WTC11 (cell line): ENCODE measurements around the gene KCND3. TPM values are rescaled to one million over a fixed set of nuclear protein-coding genes. Genes with fewer than 3 reads are reported as not detected.
A peak's percentile ranks its signal among the peaks of the same experiment; 100 is the strongest.

ENCODE experiments used
- ATAC-seq: fragments of 200-7000 bp; cut with Tn5 transposase; 2 replicates; pipeline ENCODE4 v1.10.0; 2021; ENCODE audit warnings: mild to moderate bottlenecking, moderate library complexity
- CTCF ChIA-PET: fragments of 300-600 bp; sonication (Branson Sonifier 250); formaldehyde crosslinking; loops from one replicate; lab custom pipeline; 2021; ENCODE audit warnings: antibody characterized with exemption; lab: Charles Lee
- POLR2A ChIA-PET: fragments of 350-600 bp; sonication (Branson Sonifier 250); formaldehyde crosslinking; loops from one replicate; lab custom pipeline; 2021; ENCODE audit warnings: antibody characterized with exemption; lab: Charles Lee
- DNase-seq: peaks from one replicate; pipeline ENCODE4 v3.0.0; 2021; ENCODE audit warnings: low spot score
- H3K27ac Mint-ChIP-seq: 2 replicates; pipeline ENCODE4 v1.8.0; 2021; ENCODE audit warnings: mixed read lengths
- H3K27me3 Mint-ChIP-seq: 2 replicates; pipeline ENCODE4 v1.8.0; 2021; ENCODE audit warnings: low read depth, mild to moderate bottlenecking, moderate library complexity, mixed read lengths
- H3K36me3 Mint-ChIP-seq: 2 replicates; pipeline ENCODE4 v1.8.0; 2021; ENCODE audit warnings: mixed read lengths
- H3K4me1 Mint-ChIP-seq: 2 replicates; pipeline ENCODE4 v1.8.0; 2022; ENCODE audit warnings: mixed read lengths
- H3K4me3 Mint-ChIP-seq: 2 replicates; pipeline ENCODE4 v1.8.0; 2021; ENCODE audit warnings: mild to moderate bottlenecking, moderate library complexity, mixed read lengths
- H3K9me3 Mint-ChIP-seq: 2 replicates; pipeline ENCODE4 v1.8.0; 2021; ENCODE audit warnings: mixed read lengths
- CBFB ChIP-seq: sonication (generic); formaldehyde crosslinking; IDR thresholded peaks from 2 replicates; pipeline ENCODE4 v1.8.1; 2022; ENCODE audit warnings: mild to moderate bottlenecking, low read depth, missing genetic modification reagents
- CREM ChIP-seq: sonication (generic); formaldehyde crosslinking; IDR thresholded peaks from 2 replicates; pipeline ENCODE4 v1.8.1; 2022; ENCODE audit warnings: mild to moderate bottlenecking, missing genetic modification reagents, moderate library complexity
- E2F4 ChIP-seq: sonication (generic); formaldehyde crosslinking; IDR thresholded peaks from 2 replicates; pipeline ENCODE4 v1.8.1; 2022; ENCODE audit warnings: low read depth, mild to moderate bottlenecking, moderate library complexity, missing genetic modification reagents, borderline replicate concordance
- FOXP1 ChIP-seq: sonication (generic); formaldehyde crosslinking; IDR thresholded peaks from 2 replicates; pipeline ENCODE4 v1.8.0; 2022; ENCODE audit warnings: missing genetic modification reagents, mild to moderate bottlenecking, moderate library complexity, borderline replicate concordance
- GABPB1 ChIP-seq: sonication (generic); formaldehyde crosslinking; IDR thresholded peaks from 2 replicates; pipeline ENCODE4 v1.8.1; 2023; ENCODE audit warnings: mild to moderate bottlenecking, missing genetic modification reagents
- GRHL2 ChIP-seq: fragments of 250-450 bp; sonication (Bioruptor Pico); IDR thresholded peaks from 2 replicates; pipeline ENCODE4 v1.8.0; 2022; ENCODE audit warnings: mild to moderate bottlenecking, moderate library complexity; ENCODE audit not compliant: insufficient replicate concordance, severe bottlenecking
- GTF2I ChIP-seq: fragments of 250-450 bp; sonication (Bioruptor Pico); conservative IDR thresholded peaks from 2 replicates; pipeline ENCODE4 v1.4.0; 2021; ENCODE audit warnings: mild to moderate bottlenecking
- IRF2 ChIP-seq: sonication (generic); formaldehyde crosslinking; IDR thresholded peaks from 2 replicates; pipeline ENCODE4 v1.8.0; 2022; ENCODE audit warnings: low read depth, missing genetic modification reagents, borderline replicate concordance
- KAT7 ChIP-seq: sonication (generic); formaldehyde crosslinking; IDR thresholded peaks from 2 replicates; pipeline ENCODE4 v1.8.1; 2023; ENCODE audit warnings: missing genetic modification reagents, mild to moderate bottlenecking, borderline replicate concordance
- RORB ChIP-seq: fragments of 250-450 bp; sonication (Bioruptor Pico); IDR thresholded peaks from 2 replicates; pipeline ENCODE4 v1.9.0; 2021; ENCODE audit warnings: mild to moderate bottlenecking
- TEAD1 ChIP-seq: sonication (generic); formaldehyde crosslinking; IDR thresholded peaks from 2 replicates; pipeline ENCODE4 v1.8.0; 2022; ENCODE audit warnings: mild to moderate bottlenecking, missing genetic modification reagents
- USF1 ChIP-seq: sonication (generic); formaldehyde crosslinking; IDR thresholded peaks from 2 replicates; pipeline ENCODE4 v1.8.0; 2022; ENCODE audit warnings: mild to moderate bottlenecking, missing genetic modification reagents
- ZNF121 ChIP-seq: sonication (generic); formaldehyde crosslinking; IDR thresholded peaks from 2 replicates; pipeline ENCODE4 v1.8.0; 2023; ENCODE audit warnings: missing genetic modification reagents
- ZNF317 ChIP-seq: sonication (generic); formaldehyde crosslinking; IDR thresholded peaks from 2 replicates; pipeline ENCODE4 v1.8.1; 2023; ENCODE audit warnings: low read depth, mild to moderate bottlenecking, moderate library complexity, missing genetic modification reagents, borderline replicate concordance
- ZSCAN18 ChIP-seq: fragments of 250-450 bp; sonication (Bioruptor Pico); IDR thresholded peaks from 2 replicates; pipeline ENCODE4 v2.1.2; 2022; ENCODE audit warnings: mild to moderate bottlenecking, moderate library complexity
- total RNA-seq: library from RNA; stranded (reverse); gene quantifications from 3 replicates; pipeline ENCODE4 v1.2.3, GENCODE V29; 2021
- TF ChIP-seq, protein P1 (sequence below): sonication (generic); formaldehyde crosslinking; IDR thresholded peaks from 2 replicates; pipeline ENCODE4 v1.8.1; 2023; ENCODE audit warnings: mild to moderate bottlenecking, missing genetic modification reagents

Gene KCND3
- total RNA-seq, 1 experiment from 2014 or later, result 0.35 TPM

DNA sequence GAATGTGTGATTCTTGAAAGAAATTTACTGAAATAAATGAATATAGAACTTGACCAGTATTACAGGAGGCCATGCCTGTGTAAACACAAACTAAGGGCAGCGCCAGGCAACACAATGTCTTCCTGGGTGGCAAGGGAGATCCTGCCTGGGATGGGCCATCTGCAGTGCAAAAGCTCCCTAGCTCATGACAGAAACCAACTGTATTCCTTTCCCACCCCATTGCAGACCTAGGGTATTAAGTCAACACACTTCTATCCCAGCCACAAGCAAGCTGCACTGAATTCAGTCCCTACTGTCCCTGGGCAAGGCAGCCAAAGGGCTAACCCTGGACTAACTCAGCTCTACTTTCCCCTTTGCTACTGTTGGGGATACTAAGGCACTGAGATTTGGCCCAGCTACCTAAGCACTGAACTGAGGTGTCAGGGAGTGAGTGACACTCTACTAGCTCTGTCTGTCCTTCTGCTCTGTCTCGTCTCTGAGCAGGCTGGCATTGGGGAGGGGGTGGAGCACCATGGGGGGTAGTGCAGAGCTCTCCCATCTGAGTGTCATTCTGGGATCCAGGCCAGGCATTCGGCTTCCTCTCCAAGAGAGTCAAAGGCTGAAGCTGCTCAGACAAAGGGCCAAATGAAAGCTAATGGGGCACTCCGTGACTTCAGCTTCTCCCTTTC lies 252.8 kb downstream of the KCND3 start:
- POLR2A ChIA-PET, result interaction anchor here (0.6 to 2.0 kb wide), 3 partner anchors 9 to 18 kb away, joined by 3 to 6 read pairs (median 4); no protein-coding TSS in a partner anchor
- peaks cover 27% of the 10 kb centered on the region for H3K4me1 Mint-ChIP-seq
- no peak for TF ChIP-seq IRF2 (CRISPR knock-in tag)
- no peak for TF ChIP-seq CBFB (CRISPR knock-in tag)
- TF ChIP-seq ZNF317, result no peak
- TF ChIP-seq, protein P1, sequence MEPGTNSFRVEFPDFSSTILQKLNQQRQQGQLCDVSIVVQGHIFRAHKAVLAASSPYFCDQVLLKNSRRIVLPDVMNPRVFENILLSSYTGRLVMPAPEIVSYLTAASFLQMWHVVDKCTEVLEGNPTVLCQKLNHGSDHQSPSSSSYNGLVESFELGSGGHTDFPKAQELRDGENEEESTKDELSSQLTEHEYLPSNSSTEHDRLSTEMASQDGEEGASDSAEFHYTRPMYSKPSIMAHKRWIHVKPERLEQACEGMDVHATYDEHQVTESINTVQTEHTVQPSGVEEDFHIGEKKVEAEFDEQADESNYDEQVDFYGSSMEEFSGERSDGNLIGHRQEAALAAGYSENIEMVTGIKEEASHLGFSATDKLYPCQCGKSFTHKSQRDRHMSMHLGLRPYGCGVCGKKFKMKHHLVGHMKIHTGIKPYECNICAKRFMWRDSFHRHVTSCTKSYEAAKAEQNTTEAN (CRISPR knock-in tag), result no peak
- H3K9me3 Mint-ChIP-seq, result no peaks in the 10 kb centered on the region
- peaks cover 12% of the 10 kb centered on the region for H3K27me3 Mint-ChIP-seq
- DNase-seq (no peak), ATAC-seq (no peak)
- CTCF ChIA-PET, result interaction anchor here (1.1 to 7.7 kb wide), 12 partner anchors 8 to 633 kb away, joined by 3 to 78 read pairs (median 8); no protein-coding TSS in a partner anchor
- peak overlapping the region; percentile 59; the same call in 1 of the 2 replicates for H3K27ac Mint-ChIP-seq
- no peaks in the 10 kb centered on the region; the same call in 1 of the 2 replicates for H3K36me3 Mint-ChIP-seq
- no peak overlapping the region for H3K4me3 Mint-ChIP-seq

DNA sequence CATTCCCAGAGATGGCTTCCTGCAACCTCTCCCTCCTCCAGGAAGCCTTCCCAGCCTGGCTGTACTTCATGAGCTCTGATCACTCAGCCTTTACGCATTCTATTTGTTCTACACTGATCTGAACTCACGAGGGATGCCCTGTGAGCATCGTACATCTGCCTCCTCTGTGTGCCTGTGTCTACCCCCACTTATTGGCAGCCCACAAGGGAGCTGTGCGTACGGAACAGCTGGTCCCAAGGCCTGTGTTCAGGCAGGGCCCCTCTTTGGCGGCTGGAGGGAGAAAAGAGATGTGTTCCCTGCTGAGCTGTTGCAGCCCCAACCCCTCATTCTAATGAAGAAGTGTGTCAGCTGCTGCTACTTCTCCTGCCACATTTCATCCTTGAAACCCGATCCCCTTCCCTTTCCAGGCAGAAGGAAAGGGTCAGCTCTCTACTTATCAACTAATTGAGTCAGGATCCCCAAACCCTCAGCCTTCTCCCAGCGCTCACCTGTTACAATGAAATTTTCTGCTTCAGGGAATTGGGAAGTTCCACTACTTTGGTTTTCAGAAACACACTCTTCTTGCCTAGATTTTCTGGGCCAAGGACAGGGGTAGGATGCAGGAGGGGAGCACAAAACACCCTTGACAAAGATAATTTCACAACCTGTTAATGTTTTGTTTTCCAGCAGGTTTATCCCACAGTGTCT lies 253.5 kb downstream of the KCND3 start:
- H3K9me3 Mint-ChIP-seq, result no peaks in the 10 kb centered on the region
- H3K27ac Mint-ChIP-seq, result no peak overlapping the region
- peaks cover 5% of the 10 kb centered on the region for H3K27me3 Mint-ChIP-seq
- peak; percentile 40 for DNase-seq
- TF ChIP-seq ZNF121 (CRISPR knock-in tag) (no peak), KAT7 (CRISPR knock-in tag) (no peak), GTF2I (no peak), ZSCAN18 (CRISPR knock-in tag) (no peak), GRHL2 (CRISPR knock-in tag) (no peak), USF1 (CRISPR knock-in tag) (peak; percentile 33; the same call in 1 of the 2 replicates), CREM (CRISPR knock-in tag) (no peak), E2F4 (no peak), FOXP1 (no peak), TEAD1 (CRISPR knock-in tag) (0 out of 2 replicates have a peak, but pooled peaks have one; percentile 64), GABPB1 (CRISPR knock-in tag) (no peak)
- TF ChIP-seq, all 79 proteins: peak for 2
- ChIA-PET CTCF (interaction anchor here (1.2 to 7.7 kb wide), 10 partner anchors 10 to 633 kb away, joined by 3 to 78 read pairs (median 8); no protein-coding TSS in a partner anchor), POLR2A (interaction anchor here (0.6 to 2.0 kb wide), 3 partner anchors 8 to 146 kb away, joined by 3 to 6 read pairs (median 3); no protein-coding TSS in a partner anchor)
- peaks cover 20% of the 10 kb centered on the region for H3K4me1 Mint-ChIP-seq
- H3K4me3 Mint-ChIP-seq, result no peak overlapping the region
- no peak for ATAC-seq
- H3K36me3 Mint-ChIP-seq, result no peaks in the 10 kb centered on the region; the same call in 1 of the 2 replicates

- Mint-ChIP-seq H3K27ac (no peak overlapping the region), H3K4me1 (peaks cover 21% of the 10 kb centered on the region), H3K9me3 (no peaks in the 10 kb centered on the region), H3K4me3 (no peak overlapping the region), H3K36me3 (no peaks in the 10 kb centered on the region; the same call in none of the 2 replicates), H3K27me3 (no peaks in the 10 kb centered on the region)
- no peak for DNase-seq
- no peak for ATAC-seq
- TF ChIP-seq RORB, result no peak
- ChIA-PET POLR2A (interaction anchor here (2.0 kb wide), 1 partner anchor 20 kb away, joined by 6 read pairs; no protein-coding TSS in a partner anchor), CTCF (interaction anchor here (1.2 to 7.7 kb wide), 6 partner anchors 10 to 634 kb away, joined by 3 to 78 read pairs (median 19); no protein-coding TSS in a partner anchor)
Observed at GRCh38 chr1:111735321-111735720, 254.1 kb downstream of the KCND3 start.
